Colonic mucosa (tissue), 4 donors: Measurements from ENCODE around the gene GAPDHS. TPM values are rescaled to one million over a fixed set of nuclear protein-coding genes. Genes with fewer than 3 reads are reported as not detected.

Source experiments
- DNase-seq: peaks from one replicate; pipeline ENCODE4 v3.0.0-alpha.2; 2020
- H3K27ac ChIP-seq: fragments of 200-600 bp; one replicate; pipeline ENCODE4 v1.8.0; 2021
- H3K27me3 ChIP-seq: fragments of 200-600 bp; one replicate; pipeline ENCODE4 v1.8.0; 2021
- H3K36me3 ChIP-seq: fragments of 200-600 bp; one replicate; pipeline ENCODE4 v1.8.0; 2021
- H3K4me1 ChIP-seq: fragments of 200-600 bp; one replicate; pipeline ENCODE4 v1.8.0; 2021; ENCODE audit warnings: mild to moderate bottlenecking
- H3K4me3 ChIP-seq: fragments of 200-600 bp; one replicate; pipeline ENCODE4 v1.8.0; 2021
- H3K9ac ChIP-seq, 2 donors: one replicate each; pipeline ENCODE4 v1.7.0; 2013; ENCODE audit warnings: control low read depth in 2 of 2, low read depth in 2 of 2, low read length in 2 of 2
- H3K9me3 ChIP-seq: fragments of 200-600 bp; one replicate; pipeline ENCODE4 v1.8.0; 2021
- intact Hi-C: fragments of 100-400 bp; cut with DNase I; formaldehyde crosslinking; loops from one replicate; pipeline ENCODE4 v1.14.1; 2022
- total RNA-seq, 2 donors: library from RNA; stranded (reverse); fragmentation: NEBNext Ultra II Directional in 1 of 2; extraction: Animal tissue kit (Norgen Biotek cat#: 25700) in 1 of 2; gene quantifications; one replicate each; pipeline ENCODE4 v1.2.1, GENCODE V29; 2021
- TF ChIP-seq, protein P1 (sequence below): fragments of 200-600 bp; IDR thresholded peaks from one replicate; pipeline ENCODE4 v1.8.0; 2022; ENCODE audit warnings: antibody characterized with exemption, mild to moderate bottlenecking
- donor health status: healthy.
- donor health status: DM: no; HTN: no; CAD: no.
- donor health status: DM: no; HTN: no; CAD: no.

GAPDHS gene
- total RNA-seq, 2 donors from 2014 or later, result not detected

GRCh38 chr19:35498220-35498619 is 35.0 kb upstream of the GAPDHS start:
- intact Hi-C loops, result loop anchor here (10.0 kb wide), 2 partner anchors 143 to 223 kb away; partner anchors contain the start of gene FFAR3
- DNase-seq, result no peak
- Histone ChIP-seq H3K27ac (no peak overlapping the region), H3K9ac (no peak overlapping the region), H3K4me3 (no peak overlapping the region), H3K9me3 (no peaks in the 10 kb centered on the region), H3K4me1 (no peaks in the 10 kb centered on the region), H3K36me3 (no peaks in the 10 kb centered on the region), H3K27me3 (no peaks in the 10 kb centered on the region)
- TF ChIP-seq, protein P1, sequence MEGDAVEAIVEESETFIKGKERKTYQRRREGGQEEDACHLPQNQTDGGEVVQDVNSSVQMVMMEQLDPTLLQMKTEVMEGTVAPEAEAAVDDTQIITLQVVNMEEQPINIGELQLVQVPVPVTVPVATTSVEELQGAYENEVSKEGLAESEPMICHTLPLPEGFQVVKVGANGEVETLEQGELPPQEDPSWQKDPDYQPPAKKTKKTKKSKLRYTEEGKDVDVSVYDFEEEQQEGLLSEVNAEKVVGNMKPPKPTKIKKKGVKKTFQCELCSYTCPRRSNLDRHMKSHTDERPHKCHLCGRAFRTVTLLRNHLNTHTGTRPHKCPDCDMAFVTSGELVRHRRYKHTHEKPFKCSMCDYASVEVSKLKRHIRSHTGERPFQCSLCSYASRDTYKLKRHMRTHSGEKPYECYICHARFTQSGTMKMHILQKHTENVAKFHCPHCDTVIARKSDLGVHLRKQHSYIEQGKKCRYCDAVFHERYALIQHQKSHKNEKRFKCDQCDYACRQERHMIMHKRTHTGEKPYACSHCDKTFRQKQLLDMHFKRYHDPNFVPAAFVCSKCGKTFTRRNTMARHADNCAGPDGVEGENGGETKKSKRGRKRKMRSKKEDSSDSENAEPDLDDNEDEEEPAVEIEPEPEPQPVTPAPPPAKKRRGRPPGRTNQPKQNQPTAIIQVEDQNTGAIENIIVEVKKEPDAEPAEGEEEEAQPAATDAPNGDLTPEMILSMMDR, result no peak

GRCh38 chr19:35498984-35499527 is 34.2 kb upstream of the GAPDHS start:
- Histone ChIP-seq H3K27me3 (no peaks in the 10 kb centered on the region), H3K4me1 (no peaks in the 10 kb centered on the region), H3K4me3 (no peak overlapping the region), H3K9ac (no peak overlapping the region), H3K9me3 (no peaks in the 10 kb centered on the region), H3K27ac (no peak overlapping the region), H3K36me3 (no peaks in the 10 kb centered on the region)
- DNase-seq, result no peak
- intact Hi-C loops, result loop anchor here (10.0 kb wide), 2 partner anchors 144 to 224 kb away; partner anchors contain the start of gene FFAR3
- TF ChIP-seq, protein P1, result no peak

GRCh38 chr19:35500611-35501010 is 32.6 kb upstream of the GAPDHS start:
- Histone ChIP-seq H3K27me3 (no peaks in the 10 kb centered on the region), H3K9ac (no peak overlapping the region), H3K9me3 (no peaks in the 10 kb centered on the region), H3K27ac (no peak overlapping the region), H3K4me3 (no peak overlapping the region), H3K36me3 (no peaks in the 10 kb centered on the region), H3K4me1 (no peaks in the 10 kb centered on the region)
- DNase-seq, result no peak
- intact Hi-C loops, result no loop called here
- TF ChIP-seq, protein P1, result no peak

GRCh38 chr19:35501684-35502083 is 31.6 kb upstream of the GAPDHS start:
- no peaks in the 10 kb centered on the region for H3K9me3 ChIP-seq
- intact Hi-C loops, result no loop called here
- no peak overlapping the region for H3K9ac ChIP-seq
- H3K4me3 ChIP-seq, result no peak overlapping the region
- no peaks in the 10 kb centered on the region for H3K36me3 ChIP-seq
- H3K4me1 ChIP-seq, result no peaks in the 10 kb centered on the region
- TF ChIP-seq, protein P1, result no peak
- no peak overlapping the region for H3K27ac ChIP-seq
- H3K27me3 ChIP-seq, result no peaks in the 10 kb centered on the region
- DNase-seq, result no peak

DNA sequence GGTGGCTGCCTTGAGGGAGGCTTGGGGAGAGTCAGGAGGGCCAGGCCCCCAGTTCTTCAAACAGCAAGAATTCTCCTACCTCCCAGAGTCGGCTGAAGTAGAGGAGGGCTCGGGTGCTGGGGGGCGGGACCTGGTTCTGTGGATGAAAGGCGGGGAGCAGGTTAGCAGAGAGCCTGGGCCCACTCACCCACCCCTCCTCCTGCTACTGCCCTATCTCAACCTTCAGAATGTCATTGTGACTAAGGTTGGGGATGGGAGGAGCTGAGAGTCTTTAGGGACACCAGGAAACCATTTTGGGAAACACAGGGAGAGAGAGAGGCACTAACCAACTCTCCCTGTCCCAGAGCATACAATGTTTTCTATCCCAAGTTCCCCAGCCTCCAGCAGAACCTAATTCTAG is 30.5 kb upstream of the GAPDHS start:
- no peak overlapping the region for H3K9ac ChIP-seq
- TF ChIP-seq, protein P1, result no peak
- H3K27me3 ChIP-seq, result no peaks in the 10 kb centered on the region
- H3K36me3 ChIP-seq, result no peaks in the 10 kb centered on the region
- H3K4me3 ChIP-seq, result no peak overlapping the region
- H3K27ac ChIP-seq, result no peak overlapping the region
- H3K4me1 ChIP-seq, result no peaks in the 10 kb centered on the region
- H3K9me3 ChIP-seq, result no peaks in the 10 kb centered on the region
- intact Hi-C loops, result no loop called here
- DNase-seq, result no peak
